ENCODE measurements around the gene SLC22A31.

DNA sequence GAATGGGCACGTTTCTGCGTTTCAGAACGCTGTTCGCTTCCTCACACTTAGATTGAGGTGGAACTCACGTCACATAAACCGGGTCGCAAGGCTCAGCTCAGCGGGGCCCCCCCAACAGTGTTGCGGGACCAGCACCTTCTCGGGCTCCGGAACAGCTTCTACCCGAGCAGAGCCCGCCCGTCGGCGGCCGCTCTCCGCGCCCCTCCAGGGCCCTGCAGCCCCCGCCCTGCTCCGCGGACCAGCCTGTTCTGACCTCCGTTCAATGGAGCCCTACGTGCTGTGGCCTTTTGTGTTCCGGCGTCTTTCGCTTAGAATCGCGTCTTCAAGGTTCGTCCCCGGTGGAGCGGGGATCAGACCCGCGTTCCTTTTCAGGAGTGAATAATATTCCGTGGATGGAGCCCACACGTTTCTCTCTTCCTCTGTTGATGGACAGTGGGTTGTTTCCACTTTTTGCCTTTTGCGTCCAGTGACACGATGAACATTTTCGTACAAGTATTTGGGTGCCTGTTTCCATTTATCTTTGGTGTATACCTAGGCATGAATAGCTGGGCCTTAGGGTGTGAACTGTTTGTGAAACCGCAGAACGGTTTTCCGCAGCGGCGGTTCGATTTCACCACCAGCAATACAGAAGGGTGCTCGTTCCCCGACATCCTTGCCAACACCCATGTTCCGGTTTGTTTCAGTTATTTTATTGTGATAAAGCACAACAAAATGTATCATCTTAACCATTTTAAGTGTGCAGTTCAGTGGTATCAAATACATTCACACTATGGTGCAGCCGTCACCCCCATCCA is 2.3 kb upstream of the SLC22A31 start:
- no peak for TF ChIP-seq EZH2 (IDR thresholded peaks at IDR 0.05; ENCODE audit: borderline replicate concordance, low read length)
- TF ChIP-seq, protein P1, sequence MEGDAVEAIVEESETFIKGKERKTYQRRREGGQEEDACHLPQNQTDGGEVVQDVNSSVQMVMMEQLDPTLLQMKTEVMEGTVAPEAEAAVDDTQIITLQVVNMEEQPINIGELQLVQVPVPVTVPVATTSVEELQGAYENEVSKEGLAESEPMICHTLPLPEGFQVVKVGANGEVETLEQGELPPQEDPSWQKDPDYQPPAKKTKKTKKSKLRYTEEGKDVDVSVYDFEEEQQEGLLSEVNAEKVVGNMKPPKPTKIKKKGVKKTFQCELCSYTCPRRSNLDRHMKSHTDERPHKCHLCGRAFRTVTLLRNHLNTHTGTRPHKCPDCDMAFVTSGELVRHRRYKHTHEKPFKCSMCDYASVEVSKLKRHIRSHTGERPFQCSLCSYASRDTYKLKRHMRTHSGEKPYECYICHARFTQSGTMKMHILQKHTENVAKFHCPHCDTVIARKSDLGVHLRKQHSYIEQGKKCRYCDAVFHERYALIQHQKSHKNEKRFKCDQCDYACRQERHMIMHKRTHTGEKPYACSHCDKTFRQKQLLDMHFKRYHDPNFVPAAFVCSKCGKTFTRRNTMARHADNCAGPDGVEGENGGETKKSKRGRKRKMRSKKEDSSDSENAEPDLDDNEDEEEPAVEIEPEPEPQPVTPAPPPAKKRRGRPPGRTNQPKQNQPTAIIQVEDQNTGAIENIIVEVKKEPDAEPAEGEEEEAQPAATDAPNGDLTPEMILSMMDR (IDR thresholded peaks at IDR 0.05; ENCODE audit: low read length), result no peak

All from OCI-LY1 (cell line).